Choroid plexus epithelial cell (primary cell): ENCODE measurements around the gene HAO1.

Experiments
- DNase-seq: peaks from one replicate; pipeline ENCODE4 v3.0.0-alpha.2; 2010; ENCODE audit warnings: low read depth
- H3K4me3 ChIP-seq: 2 replicates; pipeline ENCODE4 v1.5.1; 2011; ENCODE audit warnings: low read depth, mild to moderate bottlenecking, control low read depth, low read length, moderate library complexity
- TF ChIP-seq, protein P1 (sequence below): conservative IDR thresholded peaks from 2 replicates; pipeline ENCODE4 v1.5.1; 2011; ENCODE audit warnings: low read depth, mild to moderate bottlenecking, control low read depth, inconsistent platforms, low read length, moderate library complexity

HAO1 gene

GRCh38 chr20:7930343-7930742, 9.9 kb downstream of the HAO1 start:
- H3K4me3 ChIP-seq, result no peak overlapping the region
- no peak for DNase-seq
- TF ChIP-seq, protein P1, sequence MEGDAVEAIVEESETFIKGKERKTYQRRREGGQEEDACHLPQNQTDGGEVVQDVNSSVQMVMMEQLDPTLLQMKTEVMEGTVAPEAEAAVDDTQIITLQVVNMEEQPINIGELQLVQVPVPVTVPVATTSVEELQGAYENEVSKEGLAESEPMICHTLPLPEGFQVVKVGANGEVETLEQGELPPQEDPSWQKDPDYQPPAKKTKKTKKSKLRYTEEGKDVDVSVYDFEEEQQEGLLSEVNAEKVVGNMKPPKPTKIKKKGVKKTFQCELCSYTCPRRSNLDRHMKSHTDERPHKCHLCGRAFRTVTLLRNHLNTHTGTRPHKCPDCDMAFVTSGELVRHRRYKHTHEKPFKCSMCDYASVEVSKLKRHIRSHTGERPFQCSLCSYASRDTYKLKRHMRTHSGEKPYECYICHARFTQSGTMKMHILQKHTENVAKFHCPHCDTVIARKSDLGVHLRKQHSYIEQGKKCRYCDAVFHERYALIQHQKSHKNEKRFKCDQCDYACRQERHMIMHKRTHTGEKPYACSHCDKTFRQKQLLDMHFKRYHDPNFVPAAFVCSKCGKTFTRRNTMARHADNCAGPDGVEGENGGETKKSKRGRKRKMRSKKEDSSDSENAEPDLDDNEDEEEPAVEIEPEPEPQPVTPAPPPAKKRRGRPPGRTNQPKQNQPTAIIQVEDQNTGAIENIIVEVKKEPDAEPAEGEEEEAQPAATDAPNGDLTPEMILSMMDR, result no peak

DNA sequence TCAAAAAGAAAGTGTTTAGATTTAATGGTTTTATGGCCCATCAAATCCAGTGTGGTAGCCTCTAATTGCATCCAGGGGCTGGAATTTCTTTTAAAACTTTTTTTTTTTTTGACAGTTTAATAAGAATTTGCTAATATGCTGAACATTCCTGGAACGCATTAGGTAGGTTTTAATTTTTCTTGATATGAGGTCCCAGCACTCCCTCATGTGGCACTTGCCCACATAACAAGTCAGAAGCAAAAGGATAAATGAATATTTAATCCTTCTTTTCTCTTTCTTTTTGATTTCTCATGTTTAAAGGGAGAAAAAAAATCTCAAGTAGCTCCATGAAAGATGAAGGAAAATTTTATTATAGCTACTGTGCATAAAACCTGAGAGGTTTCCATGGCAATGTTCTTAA, 13.5 kb downstream of the HAO1 start:
- TF ChIP-seq, protein P1, result peak; percentile 70
- peak; percentile 78 for DNase-seq
- H3K4me3 ChIP-seq, result no peak overlapping the region

GRCh38 chr20:7926323-7926722, 13.9 kb downstream of the HAO1 start:
- no peak overlapping the region for H3K4me3 ChIP-seq
- TF ChIP-seq, protein P1, result no peak
- no peak for DNase-seq

DNA sequence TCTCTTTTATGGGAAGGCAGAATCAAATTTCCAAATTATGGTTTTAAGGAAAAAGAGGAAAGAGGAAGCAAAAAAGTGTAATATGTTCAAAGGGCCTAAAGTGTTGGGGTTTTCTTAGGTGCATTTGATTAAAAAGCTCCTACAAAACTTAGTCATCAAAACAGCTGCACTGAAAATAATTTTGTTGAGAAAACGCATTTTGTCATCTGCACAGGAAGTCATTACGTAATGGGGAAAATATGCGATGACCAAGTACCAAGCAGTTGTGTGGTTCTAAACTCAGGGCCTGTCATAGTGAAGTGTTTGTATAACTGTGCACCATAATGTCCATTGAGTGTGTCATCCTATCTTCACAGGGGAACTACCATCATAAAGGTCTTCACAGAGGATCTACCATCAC, 15.6 kb downstream of the HAO1 start:
- DNase-seq, result peak; percentile 90
- TF ChIP-seq, protein P1, result no peak
- H3K4me3 ChIP-seq, result no peak overlapping the region

DNA sequence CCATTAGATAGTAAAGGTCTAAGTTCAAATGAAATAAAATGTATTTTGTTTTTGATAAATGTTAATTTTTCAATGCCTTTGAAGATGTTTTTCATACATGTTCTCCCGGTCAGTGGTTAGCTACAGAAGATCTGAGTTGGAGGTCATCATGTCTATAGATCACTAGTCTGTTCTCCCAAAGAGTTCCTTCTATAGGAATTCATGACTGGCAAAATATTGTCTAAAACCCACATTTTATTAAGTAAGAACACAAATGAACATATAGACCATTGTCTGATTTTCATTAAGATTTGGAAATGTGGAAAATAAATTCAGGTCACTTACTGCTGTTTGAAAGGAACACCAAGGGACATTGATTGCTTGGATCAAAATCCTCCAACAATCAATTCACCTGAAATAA, 23.6 kb downstream of the HAO1 start:
- TF ChIP-seq, protein P1, result no peak
- no peak overlapping the region for H3K4me3 ChIP-seq
- no peak for DNase-seq

DNA sequence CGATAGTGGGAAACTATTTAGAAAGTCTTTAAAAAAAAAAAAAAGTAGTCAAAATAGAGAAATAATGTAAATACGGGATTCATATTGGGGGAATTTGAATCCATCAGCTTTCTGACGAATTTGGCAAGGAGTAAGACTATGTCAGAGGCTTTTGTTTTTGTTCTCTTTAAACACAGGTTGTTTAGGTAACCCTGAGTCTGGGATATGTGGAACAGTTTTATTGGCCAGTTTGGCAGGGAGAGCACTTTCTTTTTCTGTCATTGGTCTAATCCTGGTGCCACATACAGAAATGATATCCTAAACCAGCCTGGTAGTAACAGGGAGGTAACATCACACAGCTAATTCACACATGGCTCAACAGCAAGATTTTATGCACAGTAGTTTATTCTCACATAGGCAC, 27.7 kb downstream of the HAO1 start:
- TF ChIP-seq, protein P1, result no peak
- H3K4me3 ChIP-seq, result no peak overlapping the region
- DNase-seq, result no peak

DNA sequence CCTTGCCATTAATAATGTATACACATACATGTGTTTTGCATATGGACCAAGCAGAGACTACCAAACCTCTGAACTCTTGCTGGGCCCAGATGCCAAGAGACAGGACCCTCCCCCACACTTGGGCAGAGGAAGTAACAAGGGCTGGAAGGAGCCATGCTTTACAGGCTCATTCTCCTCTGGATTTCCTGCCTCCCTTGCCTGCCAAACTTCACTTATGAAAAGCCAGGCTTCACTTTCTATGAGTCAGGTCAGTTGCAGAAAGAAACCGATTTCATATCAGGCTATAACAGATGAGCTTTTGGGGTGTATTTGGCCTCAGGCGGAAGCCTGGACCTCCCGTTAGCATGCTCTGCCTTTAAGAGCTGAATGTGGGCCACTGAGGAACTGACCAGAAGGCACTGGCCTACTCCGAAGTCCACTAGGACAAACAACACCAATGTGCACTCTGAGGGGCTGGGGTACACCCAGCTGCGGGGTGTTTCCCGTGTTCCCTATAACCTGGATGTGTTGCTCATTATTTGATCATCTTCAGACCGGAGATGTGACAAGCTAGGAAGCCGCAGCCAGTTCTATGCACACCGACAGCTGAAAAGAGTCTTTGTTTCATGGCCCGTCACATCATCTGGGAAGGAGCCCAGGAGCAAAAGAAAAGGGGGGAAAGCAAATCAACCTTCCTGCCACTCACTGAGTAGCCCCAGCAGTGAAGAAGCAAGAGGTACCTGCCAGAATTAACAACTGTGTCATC, 28.5 kb downstream of the HAO1 start:
- H3K4me3 ChIP-seq, result no peak overlapping the region
- DNase-seq, result no peak
- TF ChIP-seq, protein P1, result no peak
